H1 (cell line): ENCODE measurements around the gene TSPAN5. TPM values are rescaled to one million over a fixed set of nuclear protein-coding genes. Genes with fewer than 3 reads are reported as not detected.

Experiments used
- ASH2L ChIP-seq: fragments of 200-600, 300-600 bp; sonication (generic); IDR thresholded peaks from one replicate; pipeline ENCODE4 v1.7.1; 2017; ENCODE audit warnings: low read length
- CHD1 ChIP-seq: IDR thresholded peaks from 2 replicates; pipeline ENCODE4 v1.6.1; 2012; ENCODE audit warnings: low read depth, low read length, improper control_type of control experiment
- NRF1 ChIP-seq: IDR thresholded peaks from 2 replicates; pipeline ENCODE4 v1.6.1; 2011; ENCODE audit warnings: mild to moderate bottlenecking, low read depth, low read length, improper control_type of control experiment
- SIX5 ChIP-seq: IDR thresholded peaks from 2 replicates; pipeline ENCODE4 v1.6.1; 2011; ENCODE audit warnings: mild to moderate bottlenecking, low read depth, low read length
- USF2 ChIP-seq: IDR thresholded peaks from 2 replicates; pipeline ENCODE4 v1.6.1; 2011; ENCODE audit warnings: low read length, improper control_type of control experiment
- polyA plus RNA-seq, 7 experiments: library from polyadenylated mRNA; depleted of rRNA in 3 of 7; stranded (reverse) in 5 of 7; unstranded in 2 of 7; fragments of >200 nt in 5 of 7; fragments of 200-250 nt in 2 of 7; gene quantifications; 1 replicate in 5 of 7; 2 replicates in 1 of 7; 4 replicates in 1 of 7; pipeline versions ENCODE4 v1.2.1 to v1.2.3, GENCODE V29; 2011 to 2013; ENCODE audit warnings: missing spikeins in 2 of 7, mixed read lengths in 2 of 7
- total RNA-seq: library from RNA; stranded (reverse); fragmentation: NEBNext Ultra II Directional; extraction: Animal tissue kit (Norgen Biotek cat#: 25700); gene quantifications from 2 replicates; pipeline ENCODE4 v1.2.1, GENCODE V29; 2021

Gene TSPAN5
- total and polyA plus RNA-seq, 2 of the 8 experiments (the other 6 are each of a cell fraction or from before 2014, with no cell fraction given) = 17.6 to 21.2 TPM

DNA sequence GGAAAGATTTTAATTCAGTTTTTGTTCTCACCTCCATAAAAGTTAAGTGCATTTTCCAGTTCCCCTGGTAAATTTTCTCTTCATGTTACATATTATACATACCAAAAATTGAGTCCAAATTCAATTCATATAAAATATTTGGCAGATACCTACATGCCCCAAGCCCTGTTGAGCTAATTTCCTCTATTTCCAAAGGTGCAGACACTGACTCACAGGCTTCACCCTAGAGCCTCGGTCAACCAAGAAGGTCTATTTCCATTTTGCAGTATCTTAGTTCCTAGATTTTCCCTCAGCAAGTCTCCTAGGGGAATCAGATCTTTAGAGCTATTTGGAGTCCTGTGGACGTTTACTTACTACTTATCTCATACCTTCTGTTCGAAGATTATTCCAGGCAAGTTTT, 174.4 kb downstream of the TSPAN5 start (continued):
- TF ChIP-seq USF2 = no peak
- TF ChIP-seq NRF1 = no peak
- no peak for TF ChIP-seq CHD1
- TF ChIP-seq ASH2L = no peak
- no peak for TF ChIP-seq SIX5
- TF ChIP-seq, all 59 proteins: peak for 0
